ENCODE results near the gene TBX3.

- no peak for TF ChIP-seq CTCF (IDR thresholded peaks at IDR 0.05)
- no peak for TF ChIP-seq POLR2A (IDR thresholded peaks at IDR 0.05)
Measured at GRCh38 chr12:114674251-114675047, 9.5 kb downstream of the TBX3 start.

Measured in testis (tissue), 2 donors.